OCI-LY1 (cell line): ENCODE results near the gene ATP5MK.

ENCODE experiments used
- CTCF ChIP-seq: fragments of 200-600 bp; sonication (generic), shearing (Covaris generic); IDR thresholded peaks from 2 replicates; pipeline ENCODE4 v1.5.1; 2017; ENCODE audit warnings: mild to moderate bottlenecking, antibody characterized with exemption, low read length, moderate library complexity, mixed read lengths
- EZH2 ChIP-seq: fragments of 200-600 bp; sonication (generic), shearing (Covaris generic); IDR thresholded peaks from 2 replicates; pipeline ENCODE4 v1.8.0; 2017; ENCODE audit warnings: borderline replicate concordance, mixed run types, mild to moderate bottlenecking, antibody characterized with exemption, low read length, moderate library complexity, mixed read lengths

- TF ChIP-seq CTCF (no peak), EZH2 (no peak)
Measured at GRCh38 chr10:103441206-103441605, 44.9 kb upstream of the ATP5MK start.
